SK-N-SH (cell line): ENCODE data around the gene RLBP1. TPM values are rescaled to one million over a fixed set of nuclear protein-coding genes. Genes with fewer than 3 reads are reported as not detected.

ENCODE experiments used
- CTCF ChIA-PET: fragments of 300-600, 350-600 bp; formaldehyde crosslinking; extraction: SDS; loops from one replicate; lab custom pipeline; 2021; lab: Yijun Ruan, JAX
- POLR2A ChIA-PET: fragments of 350-600 bp; sonication (Branson Sonifier 250); formaldehyde crosslinking; extraction: SDS; loops from one replicate; lab custom pipeline; 2020; ENCODE audit warnings: antibody characterized with exemption, inconsistent platforms; lab: Yijun Ruan, JAX
- DNase-seq: peaks from one replicate; pipeline ENCODE4 v3.0.0; 2012
- H2AFZ ChIP-seq: fragments of 200-600 bp; sonication (generic); 2 replicates; pipeline ENCODE4 v1.8.1; 2016; ENCODE audit warnings: antibody characterized with exemption, mild to moderate bottlenecking, low read depth
- H3F3A ChIP-seq: fragments of 200-600 bp; sonication (generic); replicated peaks from 2 replicates; pipeline ENCODE3; 2016; ENCODE audit warnings: antibody characterized with exemption, mild to moderate bottlenecking; ENCODE audit not compliant: insufficient read depth
- H3K27ac ChIP-seq, 2 experiments: fragments of 200-500 bp in 1 of 2; fragments of 200-600 bp in 1 of 2; sonication (Bioruptor generic) in 1 of 2; sonication (generic), shearing (Covaris generic) in 1 of 2; 2 replicates each; pipeline versions ENCODE4 v1.5.1 to v1.6.1; 2014 to 2016; ENCODE audit warnings: low read depth in 2 of 2, inconsistent platforms in 1 of 2, low read length in 1 of 2, mild to moderate bottlenecking in 1 of 2, mixed read lengths in 1 of 2
- H3K27me3 ChIP-seq: fragments of 200-600 bp; sonication (generic), shearing (Covaris generic); 2 replicates; pipeline ENCODE4 v1.6.1; 2016; ENCODE audit warnings: mixed run types; ENCODE audit not compliant: insufficient read depth
- H3K36me3 ChIP-seq, 2 experiments: fragments of 200-500 bp in 1 of 2; fragments of 200-600 bp in 1 of 2; sonication (Bioruptor generic) in 1 of 2; sonication (generic) in 1 of 2; replicated peaks in 1 of 2; 2 replicates each; pipeline versions ENCODE3 to v1.5.1; 2014 to 2016; ENCODE audit warnings: low read length in 1 of 2, mild to moderate bottlenecking in 1 of 2; ENCODE audit not compliant: insufficient read depth in 2 of 2, control insufficient read depth in 1 of 2
- H3K4me1 ChIP-seq, 2 experiments: fragments of 200-500 bp in 1 of 2; fragments of 200-600 bp in 1 of 2; sonication (Bioruptor generic) in 1 of 2; sonication (generic), shearing (Covaris generic) in 1 of 2; 2 replicates each; pipeline versions ENCODE4 v1.5.1 to v1.6.1; 2014 to 2016; ENCODE audit warnings: low read depth in 1 of 2, low read length in 1 of 2, mixed run types in 1 of 2; ENCODE audit not compliant: insufficient read depth in 2 of 2, control insufficient read depth in 1 of 2
- H3K4me2 ChIP-seq: fragments of 200-600 bp; sonication (generic), shearing (Covaris generic); 2 replicates; pipeline ENCODE4 v1.6.1; 2017; ENCODE audit warnings: mixed run types
- H3K4me3 ChIP-seq, 2 experiments: fragments of 200-500 bp in 1 of 2; fragments of 200-600 bp in 1 of 2; sonication (Bioruptor generic) in 1 of 2; sonication (generic), shearing (Covaris generic) in 1 of 2; 2 replicates each; pipeline versions ENCODE4 v1.5.1 to v1.8.1; 2014 to 2016; ENCODE audit warnings: low read depth in 2 of 2, inconsistent platforms in 1 of 2, low read length in 1 of 2, mild to moderate bottlenecking in 1 of 2, mixed read lengths in 1 of 2, moderate library complexity in 1 of 2
- H3K79me2 ChIP-seq: fragments of 200-600 bp; sonication (generic); 2 replicates; pipeline ENCODE4 v1.8.1; 2017; ENCODE audit warnings: mild to moderate bottlenecking; ENCODE audit not compliant: insufficient read depth
- H3K9ac ChIP-seq: fragments of 200-600 bp; sonication (generic); 2 replicates; pipeline ENCODE4 v1.6.1; 2017; ENCODE audit warnings: mixed run types
- H3K9me2 ChIP-seq: fragments of 200-600 bp; sonication (generic); 2 replicates; pipeline ENCODE4 v1.6.1; 2017; ENCODE audit warnings: mixed run types
- H3K9me3 ChIP-seq: fragments of 200-600 bp; sonication (generic); 2 replicates; pipeline ENCODE4 v1.6.1; 2017; ENCODE audit warnings: mixed run types, mild to moderate bottlenecking, moderate library complexity
- H4K20me1 ChIP-seq: fragments of 200-600 bp; sonication (generic); 2 replicates; pipeline ENCODE4 v1.6.1; 2017; ENCODE audit warnings: mild to moderate bottlenecking, mixed run types; ENCODE audit not compliant: insufficient read depth
- ELF1 ChIP-seq: IDR thresholded peaks from 2 replicates; pipeline ENCODE4 v1.4.0; 2012
- EP300 ChIP-seq, 2 experiments: IDR thresholded peaks; 2 replicates each; pipeline versions ENCODE4 v1.4.0 to v1.6.1; 2012; ENCODE audit warnings: borderline replicate concordance in 1 of 2, low read depth in 1 of 2, low read length in 1 of 2
- EZH2phosphoT487 ChIP-seq: fragments of 200-600 bp; sonication (generic); IDR thresholded peaks from 2 replicates; pipeline ENCODE4 v1.6.1; 2017; ENCODE audit warnings: low read depth, mixed run types, mild to moderate bottlenecking, antibody characterized with exemption, moderate library complexity, borderline replicate concordance
- IRF3 ChIP-seq: fragments of 150-350 bp; IDR thresholded peaks from 2 replicates; pipeline ENCODE4 v1.6.1; 2016; ENCODE audit warnings: mild to moderate bottlenecking, low read depth, low read length
- MAX ChIP-seq: IDR thresholded peaks from 2 replicates; pipeline ENCODE4 v1.4.0; 2012; ENCODE audit warnings: low read depth
- NFIC ChIP-seq: IDR thresholded peaks from 2 replicates; pipeline ENCODE4 v1.4.0; 2012; ENCODE audit warnings: borderline replicate concordance
- POLR2AphosphoS5 ChIP-seq: IDR thresholded peaks from 2 replicates; pipeline ENCODE4 v1.6.1; 2012; ENCODE audit warnings: low read depth, low read length
- REST ChIP-seq: IDR thresholded peaks from 2 replicates; pipeline ENCODE4 v1.6.1; 2012; ENCODE audit warnings: mild to moderate bottlenecking, low read depth, low read length, moderate library complexity
- RXRA ChIP-seq: IDR thresholded peaks from 2 replicates; pipeline ENCODE4 v1.4.0; 2012; ENCODE audit warnings: low read depth, mild to moderate bottlenecking, borderline replicate concordance
- SIN3A ChIP-seq: IDR thresholded peaks from 2 replicates; pipeline ENCODE4 v1.6.1; 2012; ENCODE audit warnings: low read depth, mild to moderate bottlenecking, low read length, moderate library complexity, borderline replicate concordance
- SMC3 ChIP-seq: IDR thresholded peaks from 2 replicates; pipeline ENCODE4 v1.6.1; 2012; ENCODE audit warnings: low read depth, low read length, improper control_type of control experiment
- TEAD4 ChIP-seq: IDR thresholded peaks from 2 replicates; pipeline ENCODE4 v1.4.0; 2012; ENCODE audit warnings: mild to moderate bottlenecking, borderline replicate concordance; ENCODE audit not compliant: insufficient read depth
- ZBTB33 ChIP-seq: IDR thresholded peaks from 2 replicates; pipeline ENCODE4 v1.4.0; 2012; ENCODE audit warnings: low read depth, borderline replicate concordance
- WGBS: methylation state at CpG from one replicate; pipeline ENCODE4 v1.1.6; 2017; ENCODE audit warnings: low lambda C conversion rate; 5-methylcytosine and 5-hydroxymethylcytosine counted together
- polyA plus RNA-seq, 3 experiments: library from polyadenylated mRNA; depleted of rRNA; stranded (reverse); fragments of >200 nt; gene quantifications; 2 replicates each; pipeline ENCODE4 v1.2.3, GENCODE V29; 2012

The RLBP1 gene
- polyA plus RNA-seq, 1 of the 3 experiments (the other 2 are of a cell fraction): not detected

- Histone ChIP-seq H2AFZ (no peak overlapping the region), H3K4me3 (no peak overlapping the region), H3K4me2 (no peak overlapping the region), H3K4me1 (peaks cover 0 to 2% of the 10 kb centered on the region in 2 experiments; a peak in 1 of 4 replicates), H3K9me3 (no peaks in the 10 kb centered on the region), H3K27me3 (no peaks in the 10 kb centered on the region), H3F3A (no peaks in the 10 kb centered on the region)
- CTCF ChIA-PET: interaction anchor here (1.5 to 13.4 kb wide), 4 partner anchors 9 to 123 kb away, joined by 5 to 363 read pairs (median 33); no protein-coding TSS in a partner anchor
- TF ChIP-seq ZBTB33 (no peak), ELF1 (no peak), EP300 (IDR thresholded peaks at IDR 0.05; ENCODE audit: borderline replicate concordance in 1 of 2, low read depth in 1 of 2, low read length in 1 of 2) (no peak), REST (no peak), EZH2phosphoT487 (no peak), IRF3 (no peak), RXRA (no peak), NFIC (no peak), POLR2AphosphoS5 (no peak), SMC3 (no peak), TEAD4 (no peak), SIN3A (no peak), MAX (no peak)
- TF ChIP-seq, all 33 proteins: peak for 0
- H4K20me1 ChIP-seq: no peaks in the 10 kb centered on the region
- no peaks in the 10 kb centered on the region for H3K9me2 ChIP-seq
- no peak overlapping the region for H3K9ac ChIP-seq
- H3K36me3 ChIP-seq: peaks cover 8 to 44% of the 10 kb centered on the region in 2 experiments
- POLR2A ChIA-PET: no interaction called here
- no peak overlapping the region for H3K27ac ChIP-seq
- DNase-seq: no peak
- 80% methylated on average over 4 of the region's 5 CpGs for WGBS
- H3K79me2 ChIP-seq: no peaks in the 10 kb centered on the region
Measured at GRCh38 chr15:89179966-89180875, 41.2 kb downstream of the RLBP1 start.
